Panc1 (cell line): ENCODE measurements around the gene MBD4. TPM values are rescaled to one million over a fixed set of nuclear protein-coding genes. Genes with fewer than 3 reads are reported as not detected.
"Not testable (repeated sequence)": the region's sequence is repeated elsewhere in the genome, so short reads cannot be mapped to it uniquely, and the experiment has no call there.

ENCODE experiments used
- ATAC-seq: fragments of 200-7000 bp; cut with Tn5 transposase; 2 replicates; pipeline ENCODE4 v1.9.1; 2020; ENCODE audit warnings: mild to moderate bottlenecking, moderate library complexity
- BruUV-seq: library from RNA; stranded (reverse); fragments of 400-500 nt; replicated peaks from 2 replicates; lab custom pipeline; 2021; lab: Mats Ljungman, UMichigan
- CTCF ChIA-PET: fragments of 300-600 bp; sonication (Branson Sonifier 250); formaldehyde crosslinking; loops from one replicate; lab custom pipeline; 2022; ENCODE audit warnings: antibody characterized with exemption; lab: Charles Lee
- POLR2A ChIA-PET: fragments of 300-600 bp; sonication (Branson Sonifier 250); formaldehyde crosslinking; loops from one replicate; lab custom pipeline; 2022; ENCODE audit warnings: antibody characterized with exemption; lab: Charles Lee
- DNase-seq: peaks from one replicate; pipeline ENCODE4 v3.0.0-alpha.2; 2010; ENCODE audit warnings: low read depth, low spot score
- H3K27ac ChIP-seq: 2 replicates; pipeline ENCODE4 v1.5.1; 2011; ENCODE audit warnings: mild to moderate bottlenecking, low read length, inconsistent platforms
- H3K27me3 ChIP-seq: fragments of 200-500 bp; sonication (Bioruptor generic); 2 replicates; pipeline ENCODE4 v1.6.0; 2014; ENCODE audit warnings: low read length, inconsistent platforms; ENCODE audit not compliant: control insufficient read depth, insufficient read depth
- H3K36me3 ChIP-seq: fragments of 200-500 bp; sonication (Bioruptor generic); 2 replicates; pipeline ENCODE4 v1.5.1; 2014; ENCODE audit warnings: inconsistent platforms, mild to moderate bottlenecking, low read length, moderate library complexity; ENCODE audit not compliant: control insufficient read depth, insufficient read depth
- H3K4me1 ChIP-seq: 2 replicates; pipeline ENCODE4 v1.5.1; 2011; ENCODE audit warnings: inconsistent platforms, mild to moderate bottlenecking, low read length, moderate library complexity; ENCODE audit not compliant: control insufficient read depth, insufficient read depth
- H3K4me3 ChIP-seq, 2 experiments: 2 replicates each; pipeline ENCODE4 v1.5.1; 2011 to 2012; ENCODE audit warnings: low read depth in 2 of 2, low read length in 2 of 2, mild to moderate bottlenecking in 2 of 2, inconsistent platforms in 1 of 2, moderate library complexity in 1 of 2
- H3K9me3 ChIP-seq: fragments of 200-500 bp; sonication (Bioruptor generic); 2 replicates; pipeline ENCODE4 v1.5.1; 2014; ENCODE audit warnings: low read depth, mild to moderate bottlenecking, inconsistent platforms, low read length, moderate library complexity; ENCODE audit not compliant: control insufficient read depth, insufficient read depth
- POLR2AphosphoS5 ChIP-seq: IDR thresholded peaks from 2 replicates; pipeline ENCODE4 v1.6.1; 2012; ENCODE audit warnings: mild to moderate bottlenecking, low read depth, low read length, moderate library complexity
- SIN3A ChIP-seq: IDR thresholded peaks from 2 replicates; pipeline ENCODE4 v1.6.1; 2012; ENCODE audit warnings: low read depth, mild to moderate bottlenecking, low read length, moderate library complexity, borderline replicate concordance; ENCODE audit not compliant: insufficient read depth
- TCF7L2 ChIP-seq: IDR thresholded peaks from 2 replicates; pipeline ENCODE4 v1.6.1; 2011; ENCODE audit warnings: mild to moderate bottlenecking, low read depth, low read length, inconsistent platforms
- in situ Hi-C: cut with HindIII; loops from 2 replicates; pipeline ENCODE4 v1.10.0; 2016; ENCODE audit warnings: low sequenced_read_pairs, low pct_unique_long_range_greater_than_20kb
- intact Hi-C: fragments of 100-400 bp; cut with micrococcal nuclease; formaldehyde crosslinking; loops from one replicate; pipeline ENCODE4 v1.10.0; 2022; ENCODE audit not compliant: unreplicated experiment
- total RNA-seq: library from RNA; stranded (reverse); gene quantifications from one replicate; pipeline ENCODE4 v1.2.1, GENCODE V29; 2021; ENCODE audit not compliant: unreplicated experiment
- TF ChIP-seq, protein P1 (sequence below), 2 experiments: IDR thresholded peaks; 2 replicates each; pipeline ENCODE4 v1.6.1; 2011 to 2012; ENCODE audit warnings: low read depth in 2 of 2, control low read depth in 1 of 2, low read length in 1 of 2, mild to moderate bottlenecking in 1 of 2, moderate library complexity in 1 of 2; ENCODE audit not compliant: insufficient read depth in 1 of 2
- TF ChIP-seq, protein P2 (sequence below): fragments of 450-650 bp; IDR thresholded peaks from 2 replicates; pipeline ENCODE4 v1.5.1; 2017; ENCODE audit warnings: mild to moderate bottlenecking

Gene MBD4
- total RNA-seq, 1 experiment from 2014 or later: 44.7 TPM

DNA sequence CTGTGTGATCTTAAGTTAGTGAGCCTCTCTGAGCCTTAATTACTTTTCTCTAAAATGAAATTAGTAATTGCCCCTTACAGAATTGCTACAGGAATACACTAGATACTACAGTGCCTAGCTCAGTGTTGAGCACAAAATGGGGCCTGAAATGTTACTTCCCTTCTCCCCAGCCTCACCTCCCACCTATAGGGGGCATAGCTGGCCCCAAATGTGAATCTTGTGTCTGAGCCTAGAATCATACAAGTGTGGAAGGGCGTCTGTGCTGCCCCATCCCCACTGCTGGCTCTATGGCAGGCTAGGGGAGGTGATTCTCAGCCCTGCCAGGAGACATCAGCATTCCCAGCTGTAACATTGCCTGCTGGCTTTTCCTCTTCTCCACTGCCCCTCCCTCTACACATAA is 43.0 kb upstream of the MBD4 start:
- ATAC-seq (peak; percentile 39; the same call in 1 of the 2 replicates), DNase-seq (no peak)
- Histone ChIP-seq H3K9me3 (no peaks in the 10 kb centered on the region), H3K27me3 (no peaks in the 10 kb centered on the region), H3K4me3 (no peak overlapping the region), H3K4me1 (no peaks in the 10 kb centered on the region), H3K36me3 (peaks cover 3% of the 10 kb centered on the region; the same call in 1 of the 2 replicates), H3K27ac (no peak overlapping the region)
- POLR2A ChIA-PET: no interaction called here
- no TSS peak for BruUV-seq
- no peak for TF ChIP-seq TCF7L2
- TF ChIP-seq POLR2AphosphoS5: no peak
- TF ChIP-seq, protein P1, sequence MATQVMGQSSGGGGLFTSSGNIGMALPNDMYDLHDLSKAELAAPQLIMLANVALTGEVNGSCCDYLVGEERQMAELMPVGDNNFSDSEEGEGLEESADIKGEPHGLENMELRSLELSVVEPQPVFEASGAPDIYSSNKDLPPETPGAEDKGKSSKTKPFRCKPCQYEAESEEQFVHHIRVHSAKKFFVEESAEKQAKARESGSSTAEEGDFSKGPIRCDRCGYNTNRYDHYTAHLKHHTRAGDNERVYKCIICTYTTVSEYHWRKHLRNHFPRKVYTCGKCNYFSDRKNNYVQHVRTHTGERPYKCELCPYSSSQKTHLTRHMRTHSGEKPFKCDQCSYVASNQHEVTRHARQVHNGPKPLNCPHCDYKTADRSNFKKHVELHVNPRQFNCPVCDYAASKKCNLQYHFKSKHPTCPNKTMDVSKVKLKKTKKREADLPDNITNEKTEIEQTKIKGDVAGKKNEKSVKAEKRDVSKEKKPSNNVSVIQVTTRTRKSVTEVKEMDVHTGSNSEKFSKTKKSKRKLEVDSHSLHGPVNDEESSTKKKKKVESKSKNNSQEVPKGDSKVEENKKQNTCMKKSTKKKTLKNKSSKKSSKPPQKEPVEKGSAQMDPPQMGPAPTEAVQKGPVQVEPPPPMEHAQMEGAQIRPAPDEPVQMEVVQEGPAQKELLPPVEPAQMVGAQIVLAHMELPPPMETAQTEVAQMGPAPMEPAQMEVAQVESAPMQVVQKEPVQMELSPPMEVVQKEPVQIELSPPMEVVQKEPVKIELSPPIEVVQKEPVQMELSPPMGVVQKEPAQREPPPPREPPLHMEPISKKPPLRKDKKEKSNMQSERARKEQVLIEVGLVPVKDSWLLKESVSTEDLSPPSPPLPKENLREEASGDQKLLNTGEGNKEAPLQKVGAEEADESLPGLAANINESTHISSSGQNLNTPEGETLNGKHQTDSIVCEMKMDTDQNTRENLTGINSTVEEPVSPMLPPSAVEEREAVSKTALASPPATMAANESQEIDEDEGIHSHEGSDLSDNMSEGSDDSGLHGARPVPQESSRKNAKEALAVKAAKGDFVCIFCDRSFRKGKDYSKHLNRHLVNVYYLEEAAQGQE (IDR thresholded peaks at IDR 0.05; ENCODE audit: insufficient read depth in 1 of 2, low read depth in 2 of 2, low read length in 1 of 2): no peak
- TF ChIP-seq SIN3A: no peak
- TF ChIP-seq, protein P2, sequence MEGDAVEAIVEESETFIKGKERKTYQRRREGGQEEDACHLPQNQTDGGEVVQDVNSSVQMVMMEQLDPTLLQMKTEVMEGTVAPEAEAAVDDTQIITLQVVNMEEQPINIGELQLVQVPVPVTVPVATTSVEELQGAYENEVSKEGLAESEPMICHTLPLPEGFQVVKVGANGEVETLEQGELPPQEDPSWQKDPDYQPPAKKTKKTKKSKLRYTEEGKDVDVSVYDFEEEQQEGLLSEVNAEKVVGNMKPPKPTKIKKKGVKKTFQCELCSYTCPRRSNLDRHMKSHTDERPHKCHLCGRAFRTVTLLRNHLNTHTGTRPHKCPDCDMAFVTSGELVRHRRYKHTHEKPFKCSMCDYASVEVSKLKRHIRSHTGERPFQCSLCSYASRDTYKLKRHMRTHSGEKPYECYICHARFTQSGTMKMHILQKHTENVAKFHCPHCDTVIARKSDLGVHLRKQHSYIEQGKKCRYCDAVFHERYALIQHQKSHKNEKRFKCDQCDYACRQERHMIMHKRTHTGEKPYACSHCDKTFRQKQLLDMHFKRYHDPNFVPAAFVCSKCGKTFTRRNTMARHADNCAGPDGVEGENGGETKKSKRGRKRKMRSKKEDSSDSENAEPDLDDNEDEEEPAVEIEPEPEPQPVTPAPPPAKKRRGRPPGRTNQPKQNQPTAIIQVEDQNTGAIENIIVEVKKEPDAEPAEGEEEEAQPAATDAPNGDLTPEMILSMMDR: no peak; the same call in 1 of the 2 replicates
- intact Hi-C loops: no loop called here
- in situ Hi-C loops: no loop called here
- CTCF ChIA-PET: no interaction called here

DNA sequence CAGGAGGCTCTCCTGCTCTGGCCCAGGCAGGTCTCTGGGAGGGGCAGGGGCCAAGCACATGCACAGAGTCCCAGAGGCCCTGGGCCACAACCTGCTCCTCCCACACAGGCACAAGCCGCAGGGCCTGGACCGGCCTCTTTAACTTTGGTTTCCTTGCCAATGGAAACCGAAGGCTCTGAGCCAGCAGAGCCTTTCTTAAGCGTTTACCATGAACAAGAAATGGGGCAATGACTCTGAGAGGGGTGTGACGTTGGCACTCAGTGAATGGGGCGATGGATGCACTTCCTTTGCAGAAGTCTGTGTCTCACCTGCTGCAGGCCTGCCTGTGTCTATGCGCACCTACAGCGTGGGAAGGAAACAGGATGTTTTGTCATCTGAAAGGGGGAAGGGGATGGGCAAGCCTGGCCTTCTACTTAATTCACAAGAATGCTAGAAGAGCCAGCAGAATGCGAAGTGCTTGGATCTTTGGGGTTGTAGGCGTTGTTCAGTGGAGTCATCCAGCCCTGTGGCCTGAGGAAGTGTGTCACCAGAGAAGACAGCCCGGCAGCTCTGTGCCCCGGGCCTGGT is 42.1 kb upstream of the MBD4 start:
- no peak overlapping the region for H3K27ac ChIP-seq
- H3K27me3 ChIP-seq: no peaks in the 10 kb centered on the region
- intact Hi-C loops (no loop called here), in situ Hi-C loops (no loop called here)
- TF ChIP-seq, protein P1 (IDR thresholded peaks at IDR 0.05; ENCODE audit: insufficient read depth in 1 of 2, low read depth in 2 of 2, low read length in 1 of 2): no peak
- TF ChIP-seq, protein P2: no peak
- TF ChIP-seq TCF7L2 (no peak), POLR2AphosphoS5 (no peak), SIN3A (no peak)
- no peak for DNase-seq
- peaks cover 3% of the 10 kb centered on the region; the same call in 1 of the 2 replicates for H3K36me3 ChIP-seq
- ChIA-PET POLR2A (interaction anchor here (0.7 kb wide), 1 partner anchor 38 kb away, joined by 6 read pairs; no protein-coding TSS in a partner anchor), CTCF (no interaction called here)
- H3K4me1 ChIP-seq: no peaks in the 10 kb centered on the region
- H3K9me3 ChIP-seq: no peaks in the 10 kb centered on the region
- no peak for ATAC-seq
- no TSS peak for BruUV-seq
- no peak overlapping the region for H3K4me3 ChIP-seq

DNA sequence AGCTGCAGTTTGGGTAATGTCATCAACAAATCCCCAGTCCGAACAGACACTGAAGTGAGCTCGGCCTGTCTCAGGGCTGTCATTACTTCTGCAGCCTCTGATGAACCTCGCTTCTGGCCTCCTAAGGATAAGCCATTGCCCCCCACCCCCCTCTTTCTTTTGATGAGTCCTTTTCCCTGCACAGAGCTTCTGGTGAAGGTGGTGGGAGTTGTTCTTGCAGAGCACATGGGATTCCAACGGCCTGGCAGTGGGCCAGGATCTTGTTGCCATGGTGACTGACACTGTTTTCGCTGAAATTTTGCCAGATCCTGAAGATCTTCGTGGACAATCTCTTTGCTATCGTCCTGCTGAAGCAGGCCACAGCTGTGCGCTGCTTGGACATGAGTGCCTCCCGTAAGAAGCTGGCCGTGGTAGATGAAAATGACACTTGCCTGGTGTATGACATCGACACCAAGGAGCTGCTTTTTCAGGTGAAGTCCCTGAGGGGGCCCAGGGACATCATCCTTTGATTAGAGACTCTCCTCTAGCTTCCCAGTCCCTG is 41.5 kb upstream of the MBD4 start:
- CTCF ChIA-PET: interaction anchor here (0.7 kb wide), 1 partner anchor 9 kb away, joined by 3 read pairs; no protein-coding TSS in a partner anchor
- H3K9me3 ChIP-seq, intact Hi-C loops, H3K27me3 ChIP-seq, DNase-seq, H3K36me3 ChIP-seq, in situ Hi-C loops, H3K4me3 ChIP-seq, ATAC-seq, H3K4me1 ChIP-seq, H3K27ac ChIP-seq, BruUV-seq: not testable (repeated sequence)
- POLR2A ChIA-PET: interaction anchor here (0.6 to 0.7 kb wide), 2 partner anchors 39 to 47 kb away, joined by 3 to 6 read pairs; no protein-coding TSS in a partner anchor
